HG02678 (cell line): Measurements from ENCODE around the gene ZBTB47.

ENCODE experiments used
- ATAC-seq: cut with Tn5 transposase; IDR thresholded peaks from one replicate; pipeline ENCODE4 v1.9.1; 2021; ENCODE audit warnings: mild to moderate bottlenecking, moderate library complexity; ENCODE audit not compliant: unreplicated experiment

Gene ZBTB47

DNA sequence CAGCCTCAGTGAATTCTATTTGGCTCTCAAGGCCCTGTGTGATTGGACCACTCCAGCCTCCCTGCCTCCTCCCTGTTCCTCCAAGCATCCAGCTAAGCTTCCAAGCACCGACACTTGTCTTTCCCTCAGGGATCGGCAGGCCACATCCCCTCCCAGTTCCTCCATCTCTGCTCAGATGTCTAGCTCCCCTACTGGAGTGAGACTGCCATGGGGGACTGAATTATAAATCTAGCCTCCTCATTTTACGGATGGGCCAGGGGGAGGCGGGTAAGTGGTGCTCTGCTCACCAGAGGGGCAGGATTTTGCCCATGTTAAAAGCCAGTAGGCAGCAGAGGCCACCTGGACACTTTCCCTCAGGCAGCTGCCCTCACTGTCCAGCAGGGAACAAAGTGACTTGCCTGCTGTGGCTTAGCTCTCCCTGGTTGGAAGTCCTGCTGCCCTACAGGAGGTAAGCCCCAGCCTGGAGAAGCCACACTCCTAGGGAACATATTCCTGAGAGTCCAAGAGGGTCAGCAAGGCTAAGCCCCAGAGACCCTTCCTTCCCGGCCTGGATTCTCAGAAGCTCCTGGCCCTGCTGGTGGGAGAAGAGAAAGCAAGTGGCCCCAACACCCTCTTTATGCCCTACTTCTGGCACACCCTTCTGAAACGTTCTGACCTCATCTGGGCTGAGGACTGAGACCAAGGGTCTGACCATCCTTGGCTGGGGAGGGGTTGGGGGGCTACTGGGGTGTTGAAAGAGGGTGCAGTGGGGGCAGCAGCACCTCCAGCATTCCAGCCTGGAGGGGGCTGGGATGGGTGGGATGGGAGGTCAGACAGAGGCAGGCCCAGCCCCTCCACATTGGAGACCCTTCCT lies 58.2 kb downstream of the ZBTB47 start:
- no peak for ATAC-seq

DNA sequence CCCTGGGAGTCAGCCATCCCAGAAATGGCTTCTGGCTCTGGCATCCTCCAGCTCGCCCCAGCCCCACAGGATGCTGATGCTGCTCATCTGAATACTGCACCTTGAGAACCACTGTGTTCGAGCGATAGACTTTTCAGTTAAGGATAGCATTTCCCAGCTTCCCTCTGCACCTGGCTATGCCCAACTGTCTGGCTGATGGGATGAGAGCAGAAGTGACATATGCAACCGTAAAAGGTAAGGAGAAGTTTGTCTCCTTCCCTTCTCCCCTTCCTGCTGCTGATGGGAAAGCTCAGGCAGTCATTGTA lies 58.8 kb downstream of the ZBTB47 start:
- no peak for ATAC-seq

DNA sequence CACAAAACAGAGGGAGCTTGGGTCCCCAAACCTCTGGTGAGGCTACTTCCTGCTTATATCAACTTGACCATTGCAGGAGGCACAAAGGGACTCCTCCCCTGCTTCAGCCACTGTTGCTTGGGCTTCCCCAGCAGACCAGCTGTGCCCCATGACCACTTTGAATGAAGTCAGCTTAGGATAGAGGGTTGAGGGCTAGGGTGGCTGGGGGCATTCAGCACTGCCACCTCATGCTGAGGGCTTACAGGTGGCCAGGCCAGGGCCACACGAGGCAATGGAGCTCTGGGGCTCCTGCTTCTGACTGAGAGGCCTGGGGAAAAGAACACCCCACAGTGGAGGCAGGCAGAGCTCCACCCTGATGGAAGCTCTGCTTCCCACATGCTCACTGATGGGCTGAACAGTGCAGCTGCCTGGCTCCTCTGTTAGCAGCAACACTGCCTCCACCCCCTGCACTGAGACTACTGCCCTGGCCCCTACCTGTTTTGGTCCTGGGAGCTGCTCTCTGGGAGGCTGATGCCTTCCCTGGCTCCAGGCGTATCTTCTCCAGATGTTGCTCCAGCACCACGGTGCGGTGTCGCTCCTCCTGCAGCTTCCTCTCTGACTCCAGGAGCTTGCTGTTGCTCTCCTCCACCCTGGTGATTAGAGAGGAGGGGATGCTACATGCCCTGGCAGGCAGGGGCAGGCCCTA lies 59.3 kb downstream of the ZBTB47 start:
- no peak for ATAC-seq

DNA sequence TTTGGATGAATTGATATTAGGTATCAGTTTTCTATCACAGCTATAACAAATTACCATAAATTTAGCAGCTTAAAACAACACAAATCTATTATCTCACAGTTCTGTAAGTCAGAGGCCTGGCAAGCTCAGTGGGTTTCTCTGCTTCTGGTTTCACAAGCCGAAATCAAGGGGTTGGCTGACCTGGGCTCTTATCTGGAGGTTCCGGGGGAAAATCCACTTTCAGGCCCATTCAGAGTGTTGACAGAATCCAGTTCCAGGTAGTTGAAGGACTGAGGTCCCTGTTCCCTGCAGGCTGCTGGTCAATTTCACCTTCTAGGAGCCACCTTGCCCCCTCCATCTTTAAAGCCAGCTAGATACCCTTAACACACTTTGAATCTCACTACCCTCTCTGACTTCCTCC lies 60.2 kb downstream of the ZBTB47 start:
- no peak for ATAC-seq

DNA sequence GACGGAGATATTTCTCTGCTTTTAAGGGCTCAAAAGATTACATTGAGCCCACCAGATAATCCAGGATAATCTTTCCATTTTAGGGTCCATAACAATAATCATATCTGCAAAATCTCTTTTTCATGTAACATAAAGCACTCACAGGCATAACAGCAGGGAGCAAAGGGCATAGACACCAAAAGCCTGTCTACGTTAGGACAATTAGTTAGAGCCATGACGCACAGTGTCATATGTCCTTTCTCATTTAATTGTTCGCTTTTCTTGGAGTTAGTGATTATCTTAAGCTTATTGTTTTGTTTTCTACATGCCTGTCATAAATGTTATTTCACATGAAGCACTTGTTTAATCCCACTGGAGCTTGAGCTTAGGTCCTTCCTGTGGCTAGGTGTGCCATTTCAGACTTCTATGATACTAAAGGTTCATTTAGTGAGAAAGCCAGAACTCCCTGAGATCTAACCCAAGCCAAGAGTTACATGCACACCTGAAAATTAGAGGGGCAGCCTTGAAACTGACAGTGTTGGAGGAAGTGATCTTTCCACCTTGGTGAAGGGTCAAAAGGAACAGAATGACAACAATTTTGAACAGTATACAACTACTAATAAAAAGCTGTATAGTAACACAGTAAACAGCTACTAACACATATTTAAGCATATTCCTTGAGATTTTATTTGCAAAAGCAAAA lies 60.8 kb downstream of the ZBTB47 start:
- no peak for ATAC-seq
